ENCODE measurements around the gene CRYBA1.

Gene CRYBA1

DNA sequence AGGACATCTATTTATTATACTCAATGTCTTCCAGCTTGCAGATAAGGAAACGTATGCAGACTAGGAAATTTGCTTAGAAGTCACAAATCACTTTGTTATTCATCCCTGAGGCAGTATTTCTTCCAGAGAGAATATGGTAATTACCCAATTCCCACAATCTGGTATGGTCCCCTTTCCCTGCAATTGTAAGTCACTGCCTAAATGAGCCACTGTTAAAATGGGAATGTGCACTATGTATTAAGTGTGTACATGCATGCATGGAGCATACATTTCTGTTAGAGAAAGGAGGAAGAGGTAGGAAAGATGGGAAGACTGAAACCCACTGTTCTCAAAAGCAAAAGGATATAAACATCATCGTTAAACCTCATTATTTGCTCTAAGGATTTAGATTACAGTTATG is 37.3 kb downstream of the CRYBA1 start:
- DNase-seq: peak; percentile 53

GRCh38 chr17:29289852-29290251 is 43.2 kb downstream of the CRYBA1 start:
- no peak for DNase-seq

GRCh38 chr17:29291163-29291752 is 44.6 kb downstream of the CRYBA1 start:
- peak; percentile 84 for DNase-seq

- peak; percentile 44 for DNase-seq
These were observed 45.7 kb downstream of the CRYBA1 start for GRCh38 chr17:29292071-29292991.

DNA sequence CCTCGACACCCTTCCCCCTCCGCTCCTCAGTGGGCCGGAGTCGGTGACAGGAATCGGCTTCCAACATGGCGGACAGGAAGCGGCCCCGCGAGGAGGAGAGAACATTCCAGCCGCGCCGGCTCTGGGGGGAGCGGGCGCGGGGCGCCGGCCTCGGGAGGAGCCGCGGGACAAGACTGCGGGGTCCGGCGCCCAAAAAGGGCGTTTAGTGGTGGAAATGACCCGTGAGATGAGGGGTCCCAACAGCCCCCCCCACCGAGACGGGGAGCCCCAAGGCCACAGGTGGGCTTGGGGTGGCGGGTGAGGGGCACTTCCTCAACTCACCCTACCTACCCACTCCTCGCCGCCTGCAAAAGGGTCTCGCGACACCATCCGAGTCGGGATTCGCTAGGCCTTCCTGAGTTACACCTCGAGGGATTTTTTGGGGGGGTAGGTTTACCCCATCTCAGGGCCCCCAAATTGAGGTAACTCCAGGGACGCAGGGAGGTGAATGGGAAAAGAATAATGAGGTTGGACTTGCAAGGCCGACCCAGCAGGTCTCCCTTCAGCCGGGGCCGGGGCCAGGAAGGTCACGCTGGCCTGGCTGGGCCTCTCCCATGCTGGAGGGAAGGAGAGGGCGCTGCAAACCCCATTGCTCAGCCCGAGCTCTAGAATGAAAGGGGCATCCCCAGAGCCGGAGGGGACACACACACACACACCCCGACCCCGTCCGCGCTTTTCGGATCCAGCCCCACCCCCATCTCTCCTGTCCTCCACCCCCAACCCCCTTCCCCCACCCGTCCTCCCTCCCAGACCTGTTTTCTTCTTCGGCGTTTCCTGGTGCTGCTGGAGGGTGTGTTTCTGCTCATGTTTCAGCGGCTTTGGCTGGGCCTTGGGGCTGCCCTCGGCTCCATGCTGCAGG is 46.6 kb downstream of the CRYBA1 start:
- peak; percentile 85 for DNase-seq

DNA sequence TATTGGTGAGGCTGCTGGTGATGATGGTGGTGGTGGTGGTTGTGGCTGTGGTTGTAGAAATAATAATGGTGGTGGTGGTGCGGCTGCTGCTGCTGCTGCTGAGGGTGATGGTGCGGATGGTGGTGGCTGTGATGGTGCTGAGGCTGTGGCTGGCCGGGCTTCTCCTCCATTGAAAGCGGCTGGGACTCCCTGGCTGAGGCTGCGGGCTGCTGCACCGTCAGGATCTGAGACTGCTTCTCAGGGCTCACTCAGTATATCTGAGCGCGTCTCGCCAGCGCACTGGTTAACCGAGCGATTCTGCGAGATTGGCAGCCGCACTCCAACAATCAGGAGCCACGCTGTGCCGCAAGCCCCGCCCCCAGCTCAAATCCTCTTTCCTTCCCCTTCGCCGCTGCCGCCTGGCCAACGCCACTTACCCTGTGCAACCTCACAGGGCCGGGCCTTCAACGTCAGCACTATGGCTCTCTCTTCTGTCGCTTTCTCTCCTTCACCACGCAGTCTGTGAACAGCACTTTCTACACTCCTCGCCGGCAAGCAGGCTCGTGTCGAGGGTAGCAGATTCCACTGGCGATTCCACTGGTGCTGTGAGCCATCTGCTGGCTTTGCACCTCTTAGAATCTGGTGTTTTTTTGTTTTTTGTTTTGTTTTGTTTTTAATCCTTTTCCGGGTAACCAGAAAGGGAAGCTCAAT is 47.4 kb downstream of the CRYBA1 start, which contains the start of gene NUFIP2:
Gene NUFIP2 (minus strand): TSS at position 259 of the 690 bp plus-strand sequence. CDS start 89 bp downstream, at position 170.
- DNase-seq: peak; percentile 99

DNA sequence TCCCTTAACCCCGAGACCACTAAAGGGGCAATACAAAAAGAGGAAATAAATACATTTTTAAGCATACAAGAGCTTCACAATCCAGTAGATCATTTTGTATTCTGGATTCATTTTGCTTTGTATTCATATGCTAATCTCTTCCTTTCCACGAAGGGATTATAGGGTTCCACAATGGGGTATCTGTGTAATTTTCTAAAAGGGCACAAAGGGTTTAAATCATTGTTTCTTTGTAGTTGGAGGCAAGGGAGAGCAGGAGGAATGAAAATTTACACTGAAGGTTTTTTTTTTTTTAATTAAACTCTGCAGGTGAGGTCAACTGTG is 47.9 kb downstream of the CRYBA1 start:
- DNase-seq: no peak

GRCh38 chr17:29295420-29295819 is 48.8 kb downstream of the CRYBA1 start:
- DNase-seq: no peak

- no peak for DNase-seq
These were observed 52.4 kb downstream of the CRYBA1 start for GRCh38 chr17:29299031-29299430.

DNA sequence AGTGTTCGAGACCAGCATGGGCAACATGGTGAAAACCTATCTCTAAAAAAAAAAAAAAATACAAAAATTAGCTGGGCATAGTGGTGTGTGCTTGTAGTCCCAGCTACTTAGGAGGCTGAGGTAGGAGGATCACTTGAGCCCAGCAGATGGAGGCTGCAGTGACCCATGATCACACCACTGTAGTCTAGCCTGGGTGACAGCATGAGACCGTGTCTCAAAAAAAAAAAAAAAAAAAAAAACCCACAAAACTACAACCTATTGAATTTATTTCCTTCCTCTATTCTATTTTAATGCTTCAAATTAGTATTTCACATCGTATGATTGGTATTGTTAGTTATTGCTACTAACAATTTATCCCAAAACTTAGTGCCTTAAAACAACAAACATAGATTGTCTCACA is 56.7 kb downstream of the CRYBA1 start:
- DNase-seq: no peak

All from NCI-H526 treated with DMSO at 0.1 percent for 48 hours (cell line).